Activated CD4-positive, CD25-positive, alpha-beta regulatory T cell treated with anti-CD3 and anti-CD28 coated beads, Interleukin-2, amount 50 U/mL, for 24 hours (primary cell): ENCODE data around the gene ZNF133.
"Not testable (repeated sequence)": the region's sequence is repeated elsewhere in the genome, so short reads cannot be mapped to it uniquely, and the experiment has no call there.

Source experiments
- ATAC-seq, 2 donors: fragments of 150-1000 bp; cut with Tn5 transposase; one replicate each; pipeline ENCODE4 v1.10.0; 2021; ENCODE audit warnings: mild to moderate bottlenecking in 1 of 2, moderate library complexity in 1 of 2

ZNF133 gene

GRCh38 chr20:18287546-18287914, 797 bp upstream of the ZNF133 start:
- ATAC-seq, result no peak

GRCh38 chr20:18288749-18289267, 481 bp downstream of the ZNF133 start:
- no peak for ATAC-seq

- no peak for ATAC-seq
Measured at GRCh38 chr20:18289306-18289705, 979 bp downstream of the ZNF133 start.

- no peak for ATAC-seq
Measured at GRCh38 chr20:18299364-18299763, 11.0 kb downstream of the ZNF133 start.

- ATAC-seq, result no peak
Measured at GRCh38 chr20:18304618-18305017, 16.3 kb downstream of the ZNF133 start.

GRCh38 chr20:18307301-18307700, 19.0 kb downstream of the ZNF133 start:
- no peak for ATAC-seq

GRCh38 chr20:18310051-18310450, 21.7 kb downstream of the ZNF133 start:
- no peak for ATAC-seq

- ATAC-seq, result no peak
Measured at GRCh38 chr20:18310592-18310991, 22.3 kb downstream of the ZNF133 start.

- no peak for ATAC-seq
Measured at GRCh38 chr20:18312723-18313122, 24.4 kb downstream of the ZNF133 start.

- no peak for ATAC-seq
Measured at GRCh38 chr20:18313411-18313810, 25.1 kb downstream of the ZNF133 start.

- ATAC-seq, result no peak
Measured at GRCh38 chr20:18314786-18315406, 26.6 kb downstream of the ZNF133 start.

GRCh38 chr20:18316166-18316565, 27.8 kb downstream of the ZNF133 start:
- ATAC-seq, result no peak

GRCh38 chr20:18321316-18321715, 33.0 kb downstream of the ZNF133 start:
- no peak for ATAC-seq

GRCh38 chr20:18321976-18322950, 33.9 kb downstream of the ZNF133 start:
- no peak for ATAC-seq

- ATAC-seq, result no peak
Measured at GRCh38 chr20:18323705-18324104, 35.4 kb downstream of the ZNF133 start.

- no peak for ATAC-seq
Measured at GRCh38 chr20:18324596-18325089, 36.3 kb downstream of the ZNF133 start.

- ATAC-seq, result no peak
Measured at GRCh38 chr20:18326990-18327389, 38.7 kb downstream of the ZNF133 start.

- no peak for ATAC-seq
Measured at GRCh38 chr20:18331694-18332093, 43.4 kb downstream of the ZNF133 start.

GRCh38 chr20:18349749-18350148, 61.4 kb downstream of the ZNF133 start:
- ATAC-seq, result not testable (repeated sequence)

GRCh38 chr20:18359854-18360253, 71.5 kb downstream of the ZNF133 start:
- no peak for ATAC-seq

- ATAC-seq, result no peak
Measured at GRCh38 chr20:18360635-18361034, 72.3 kb downstream of the ZNF133 start.

- ATAC-seq, result no peak
Measured at GRCh38 chr20:18361678-18362077, 73.4 kb downstream of the ZNF133 start.

GRCh38 chr20:18362916-18363315, 74.6 kb downstream of the ZNF133 start:
- ATAC-seq, result no peak

- ATAC-seq, result no peak
Measured at GRCh38 chr20:18363708-18364107, 75.4 kb downstream of the ZNF133 start.
